GM18870 (cell line): ENCODE results near the gene FAM216A.
A peak's percentile ranks its signal among the peaks of the same experiment; 100 is the strongest.
"Not testable (repeated sequence)": the region's sequence is repeated elsewhere in the genome, so short reads cannot be mapped to it uniquely, and the experiment has no call there.

Experiments
- ATAC-seq: cut with Tn5 transposase; IDR thresholded peaks from one replicate; pipeline ENCODE4 v1.9.1; 2021; ENCODE audit warnings: moderate library complexity; ENCODE audit not compliant: unreplicated experiment

FAM216A gene

GRCh38 chr12:110498984-110499706 lies 30.5 kb downstream of the FAM216A start:
- no peak for ATAC-seq

GRCh38 chr12:110501399-110501751 lies 32.7 kb downstream of the FAM216A start:
- peak; percentile 21 for ATAC-seq

GRCh38 chr12:110501752-110502738 lies 33.4 kb downstream of the FAM216A start, which contains the start of the genes RAD9B and VPS29:
Gene RAD9B (plus strand): TSS chr12:110502331. CDS start chr12:110502338, 7 bp downstream.
Gene VPS29 (minus strand): TSS chr12:110502111. CDS start chr12:110502051, 60 bp downstream.
- ATAC-seq: peak; percentile 85

- no peak for ATAC-seq
These were observed 34.8 kb downstream of the FAM216A start for GRCh38 chr12:110503432-110503831.

- ATAC-seq: no peak
These were observed 36.7 kb downstream of the FAM216A start for GRCh38 chr12:110505332-110505731.

GRCh38 chr12:110508071-110508586 lies 39.5 kb downstream of the FAM216A start:
- ATAC-seq: no peak

GRCh38 chr12:110513842-110514241 lies 45.2 kb downstream of the FAM216A start:
- ATAC-seq: no peak

- no peak for ATAC-seq
These were observed 45.7 kb downstream of the FAM216A start for GRCh38 chr12:110514363-110514762.

GRCh38 chr12:110516995-110517394 lies 48.4 kb downstream of the FAM216A start:
- no peak for ATAC-seq

- ATAC-seq: not testable (repeated sequence)
These were observed 49.4 kb downstream of the FAM216A start for GRCh38 chr12:110518014-110518413.

GRCh38 chr12:110520876-110521712 lies 52.4 kb downstream of the FAM216A start:
- ATAC-seq: not testable (repeated sequence)

GRCh38 chr12:110528277-110528839 lies 59.7 kb downstream of the FAM216A start:
- no peak for ATAC-seq

- ATAC-seq: no peak
These were observed 61.9 kb downstream of the FAM216A start for GRCh38 chr12:110530511-110530910.

- ATAC-seq: peak; percentile 86
These were observed 63.2 kb downstream of the FAM216A start for GRCh38 chr12:110531741-110532333.

- ATAC-seq: no peak
These were observed 64.0 kb downstream of the FAM216A start for GRCh38 chr12:110532644-110533043.

- ATAC-seq: no peak
These were observed 65.0 kb downstream of the FAM216A start for GRCh38 chr12:110533607-110534006.

GRCh38 chr12:110534811-110535210 lies 66.2 kb downstream of the FAM216A start:
- ATAC-seq: no peak

- ATAC-seq: no peak
These were observed 68.4 kb downstream of the FAM216A start for GRCh38 chr12:110536834-110537604.
